ENCODE measurements around the gene CLDN15.

DNA sequence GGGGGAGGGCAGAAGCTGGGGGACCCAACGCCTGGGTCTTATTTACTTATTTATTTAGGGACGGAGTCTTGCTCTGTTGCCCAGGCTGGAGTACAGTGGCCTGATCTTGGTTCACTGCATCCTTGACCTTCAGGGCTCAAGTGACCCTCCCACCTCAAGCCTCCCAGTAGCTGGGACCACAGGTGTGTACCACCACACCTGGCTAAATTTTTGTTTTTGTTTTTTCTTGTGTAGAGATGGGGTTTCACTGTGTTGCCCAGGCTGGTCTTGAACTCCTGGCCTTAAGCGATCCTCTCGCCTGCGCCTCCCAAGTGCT, 35.0 kb downstream of the CLDN15 start:
- TF ChIP-seq, protein P1, sequence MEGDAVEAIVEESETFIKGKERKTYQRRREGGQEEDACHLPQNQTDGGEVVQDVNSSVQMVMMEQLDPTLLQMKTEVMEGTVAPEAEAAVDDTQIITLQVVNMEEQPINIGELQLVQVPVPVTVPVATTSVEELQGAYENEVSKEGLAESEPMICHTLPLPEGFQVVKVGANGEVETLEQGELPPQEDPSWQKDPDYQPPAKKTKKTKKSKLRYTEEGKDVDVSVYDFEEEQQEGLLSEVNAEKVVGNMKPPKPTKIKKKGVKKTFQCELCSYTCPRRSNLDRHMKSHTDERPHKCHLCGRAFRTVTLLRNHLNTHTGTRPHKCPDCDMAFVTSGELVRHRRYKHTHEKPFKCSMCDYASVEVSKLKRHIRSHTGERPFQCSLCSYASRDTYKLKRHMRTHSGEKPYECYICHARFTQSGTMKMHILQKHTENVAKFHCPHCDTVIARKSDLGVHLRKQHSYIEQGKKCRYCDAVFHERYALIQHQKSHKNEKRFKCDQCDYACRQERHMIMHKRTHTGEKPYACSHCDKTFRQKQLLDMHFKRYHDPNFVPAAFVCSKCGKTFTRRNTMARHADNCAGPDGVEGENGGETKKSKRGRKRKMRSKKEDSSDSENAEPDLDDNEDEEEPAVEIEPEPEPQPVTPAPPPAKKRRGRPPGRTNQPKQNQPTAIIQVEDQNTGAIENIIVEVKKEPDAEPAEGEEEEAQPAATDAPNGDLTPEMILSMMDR (IDR thresholded peaks at IDR 0.05) = no peak
- no peak for TF ChIP-seq ZFX (IDR thresholded peaks at IDR 0.05; ENCODE audit: borderline replicate concordance)
